ENCODE data around the gene STK35. TPM values are rescaled to one million over a fixed set of nuclear protein-coding genes. Genes with fewer than 3 reads are reported as not detected.

STK35 gene
- total and polyA plus RNA-seq, 2 donors (not counting 3 experiments of a cell fraction or from before 2014, with no cell fraction given) = 10.2 to 17.5 TPM

GRCh38 chr20:2170404-2170803 lies 68.8 kb downstream of the STK35 start:
- Histone ChIP-seq H3K27ac (ENCODE audit: insufficient read depth, low read depth, low read length) (no peak overlapping the region), H3K4me1 (ENCODE audit: control insufficient read depth, extremely low read depth, insufficient read depth, low read length) (no peaks in the 10 kb centered on the region), H3K27me3 (ENCODE audit: control insufficient read depth in 2 of 2, insufficient read depth in 2 of 2, low read length in 2 of 2) (peaks cover 0 to 8% of the 10 kb centered on the region in 2 experiments), H3K9ac (replicated peaks; ENCODE audit: extremely low read depth, insufficient read depth, low read length) (no peak overlapping the region), H3K9me3 (replicated peaks; ENCODE audit: control insufficient read depth, insufficient read depth, low read length) (no peaks in the 10 kb centered on the region), H3K4me3 (replicated peaks in 1 of 3; ENCODE audit: insufficient read depth in 1 of 3, low read depth in 1 of 3, low read length in 3 of 3) (no peak overlapping the region), H3K36me3 (ENCODE audit: control insufficient read depth in 2 of 2, extremely low read depth in 1 of 2, insufficient read depth in 2 of 2, low read length in 2 of 2) (no peaks in the 10 kb centered on the region), H3K79me2 (ENCODE audit: control insufficient read depth, insufficient read depth, low read length) (no peaks in the 10 kb centered on the region), H3K4me2 (ENCODE audit: insufficient read depth, low read length) (no peak overlapping the region), H4K20me1 (replicated peaks; ENCODE audit: control insufficient read depth, extremely low read depth, insufficient read depth, low read length) (no peaks in the 10 kb centered on the region), H2AFZ (ENCODE audit: low read depth, low read length) (no peak overlapping the region), H3K9me1 (replicated peaks; ENCODE audit: control insufficient read depth, extremely low read depth, insufficient read depth, low read length) (no peaks in the 10 kb centered on the region)
- BruUV-seq (replicated peaks) = no TSS peak
- ChIA-PET CTCF (interaction anchor here (0.6 to 3.8 kb wide), 8 partner anchors 9 to 661 kb away, joined by 3 to 118 read pairs (median 4); no protein-coding TSS in a partner anchor), POLR2A (interaction anchor here (0.9 kb wide), 1 partner anchor 67 kb away, joined by 3 read pairs; no protein-coding TSS in a partner anchor)
- DNase-seq (ENCODE audit: low read depth, low spot score) (no peak), FAIRE-seq (no peak)
- dilution Hi-C loops (cut with MboI; ENCODE audit: extremely low pct_ligation_motif_present, low sequenced_read_pairs) (no loop called here), intact Hi-C loops (cut with micrococcal nuclease) (loop anchor here (5.0 kb wide), 1 partner anchor 68 kb away; the partner anchor contains the start of gene STK35)
- TF ChIP-seq POLR2A (IDR thresholded peaks at IDR 0.05; ENCODE audit: low read depth, low read length) = no peak
- no peak for TF ChIP-seq MYC (IDR thresholded peaks at IDR 0.05; ENCODE audit: low read depth, low read length)
- no peak for TF ChIP-seq FOS (IDR thresholded peaks at IDR 0.05; ENCODE audit: borderline replicate concordance, insufficient read depth, low read length)
- no peak for TF ChIP-seq EZH2 (IDR thresholded peaks at IDR 0.05; ENCODE audit: borderline replicate concordance, low read depth, low read length, severe bottlenecking)
- no peak for TF ChIP-seq GATA2 (IDR thresholded peaks at IDR 0.05; ENCODE audit: insufficient read depth, insufficient read length, low read depth, low read length)
- no peak for TF ChIP-seq MAX (IDR thresholded peaks at IDR 0.05; ENCODE audit: insufficient read depth, insufficient read length)
- TF ChIP-seq POLR2AphosphoS5 (IDR thresholded peaks at IDR 0.05; ENCODE audit: insufficient read depth, low read depth, low read length) = no peak

- Histone ChIP-seq H3K4me3 (replicated peaks in 1 of 3; ENCODE audit: insufficient read depth in 1 of 3, low read depth in 1 of 3, low read length in 3 of 3) (no peak overlapping the region), H3K9ac (replicated peaks; ENCODE audit: extremely low read depth, insufficient read depth, low read length) (no peak overlapping the region), H3K9me1 (replicated peaks; ENCODE audit: control insufficient read depth, extremely low read depth, insufficient read depth, low read length) (no peaks in the 10 kb centered on the region), H3K36me3 (ENCODE audit: control insufficient read depth in 2 of 2, extremely low read depth in 1 of 2, insufficient read depth in 2 of 2, low read length in 2 of 2) (no peaks in the 10 kb centered on the region), H3K4me1 (ENCODE audit: control insufficient read depth, extremely low read depth, insufficient read depth, low read length) (no peaks in the 10 kb centered on the region), H4K20me1 (replicated peaks; ENCODE audit: control insufficient read depth, extremely low read depth, insufficient read depth, low read length) (no peaks in the 10 kb centered on the region), H3K79me2 (ENCODE audit: control insufficient read depth, insufficient read depth, low read length) (no peaks in the 10 kb centered on the region), H3K27ac (ENCODE audit: insufficient read depth, low read depth, low read length) (no peak overlapping the region), H2AFZ (ENCODE audit: low read depth, low read length) (no peak overlapping the region), H3K9me3 (replicated peaks; ENCODE audit: control insufficient read depth, insufficient read depth, low read length) (no peaks in the 10 kb centered on the region), H3K27me3 (ENCODE audit: control insufficient read depth in 2 of 2, insufficient read depth in 2 of 2, low read length in 2 of 2) (peaks cover 0 to 8% of the 10 kb centered on the region in 2 experiments), H3K4me2 (ENCODE audit: insufficient read depth, low read length) (no peak overlapping the region)
- ChIA-PET CTCF (interaction anchor here (1.0 to 3.8 kb wide), 8 partner anchors 10 to 406 kb away, joined by 3 to 118 read pairs (median 6); no protein-coding TSS in a partner anchor), POLR2A (interaction anchor here (0.9 kb wide), 1 partner anchor 68 kb away, joined by 3 read pairs; no protein-coding TSS in a partner anchor)
- no TSS peak for BruUV-seq (replicated peaks)
- dilution Hi-C loops (cut with MboI; ENCODE audit: extremely low pct_ligation_motif_present, low sequenced_read_pairs) (no loop called here), intact Hi-C loops (cut with micrococcal nuclease) (loop anchor here (5.0 kb wide), 1 partner anchor 69 kb away; the partner anchor contains the start of gene STK35)
- FAIRE-seq (no peak), DNase-seq (ENCODE audit: low read depth, low spot score) (no peak)
- TF ChIP-seq JUN (IDR thresholded peaks at IDR 0.05; ENCODE audit: borderline replicate concordance, insufficient read depth, insufficient read length, low read depth) (no peak), POLR2A (IDR thresholded peaks at IDR 0.05; ENCODE audit: low read depth, low read length) (no peak), GATA2 (IDR thresholded peaks at IDR 0.05; ENCODE audit: insufficient read depth, insufficient read length, low read depth, low read length) (no peak), POLR2AphosphoS5 (IDR thresholded peaks at IDR 0.05; ENCODE audit: insufficient read depth, low read depth, low read length) (no peak), FOS (IDR thresholded peaks at IDR 0.05; ENCODE audit: borderline replicate concordance, insufficient read depth, low read length) (no peak), MAX (IDR thresholded peaks at IDR 0.05; ENCODE audit: insufficient read depth, insufficient read length) (no peak), EZH2 (IDR thresholded peaks at IDR 0.05; ENCODE audit: borderline replicate concordance, low read depth, low read length, severe bottlenecking) (no peak)
- TF ChIP-seq, protein P1, sequence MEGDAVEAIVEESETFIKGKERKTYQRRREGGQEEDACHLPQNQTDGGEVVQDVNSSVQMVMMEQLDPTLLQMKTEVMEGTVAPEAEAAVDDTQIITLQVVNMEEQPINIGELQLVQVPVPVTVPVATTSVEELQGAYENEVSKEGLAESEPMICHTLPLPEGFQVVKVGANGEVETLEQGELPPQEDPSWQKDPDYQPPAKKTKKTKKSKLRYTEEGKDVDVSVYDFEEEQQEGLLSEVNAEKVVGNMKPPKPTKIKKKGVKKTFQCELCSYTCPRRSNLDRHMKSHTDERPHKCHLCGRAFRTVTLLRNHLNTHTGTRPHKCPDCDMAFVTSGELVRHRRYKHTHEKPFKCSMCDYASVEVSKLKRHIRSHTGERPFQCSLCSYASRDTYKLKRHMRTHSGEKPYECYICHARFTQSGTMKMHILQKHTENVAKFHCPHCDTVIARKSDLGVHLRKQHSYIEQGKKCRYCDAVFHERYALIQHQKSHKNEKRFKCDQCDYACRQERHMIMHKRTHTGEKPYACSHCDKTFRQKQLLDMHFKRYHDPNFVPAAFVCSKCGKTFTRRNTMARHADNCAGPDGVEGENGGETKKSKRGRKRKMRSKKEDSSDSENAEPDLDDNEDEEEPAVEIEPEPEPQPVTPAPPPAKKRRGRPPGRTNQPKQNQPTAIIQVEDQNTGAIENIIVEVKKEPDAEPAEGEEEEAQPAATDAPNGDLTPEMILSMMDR (IDR thresholded peaks at IDR 0.05; ENCODE audit: extremely low read depth in 1 of 2, insufficient read depth in 1 of 2, low read depth in 1 of 2, low read length in 2 of 2) = no peak
These were observed 69.7 kb downstream of the STK35 start for GRCh38 chr20:2171266-2171790.

All from endothelial cell of umbilical vein (primary cell).